K562 (cell line): ENCODE results near the gene SKAP2. TPM values are rescaled to one million over a fixed set of nuclear protein-coding genes. Genes with fewer than 3 reads are reported as not detected.

Source experiments
- ATAC-seq: fragments of 200-7000 bp; cut with Tn5 transposase; 3 replicates; pipeline ENCODE4 v1.9.1; 2020; ENCODE audit warnings: moderate library complexity
- BruUV-seq: library from RNA; stranded (reverse); fragments of 400-500 nt; replicated peaks from 2 replicates; lab custom pipeline; 2021; lab: Mats Ljungman, UMichigan
- CTCF ChIA-PET: fragments of 300-600 bp; formaldehyde crosslinking; extraction: SDS; loops from one replicate; lab custom pipeline; 2021; ENCODE audit warnings: low intra/inter-chr PET ratio; lab: Yijun Ruan, JAX
- POLR2A ChIA-PET: fragments of 300-600, 350-650 bp; sonication (Branson Sonifier 250); formaldehyde crosslinking; extraction: SDS; loops from one replicate; lab custom pipeline; 2021; ENCODE audit warnings: antibody characterized with exemption, inconsistent platforms; lab: Yijun Ruan, JAX
- DNase-seq, 4 experiments: peaks; one replicate each; pipeline versions ENCODE4 v3.0.0 to v3.0.0-alpha.2; 2011 to 2018; ENCODE audit warnings: low spot score in 3 of 4, mixed read lengths in 3 of 4; ENCODE audit errors: extremely low read depth in 1 of 4
- FAIRE-seq: peaks from 2 replicates; lab custom pipeline; 2011; peaks lifted over from hg19 to GRCh38; lab: Jason Lieb, UNC
- H2AFZ ChIP-seq: 2 replicates; pipeline ENCODE4 v1.6.0; 2011; ENCODE audit warnings: low read depth, low read length, control low read depth, inconsistent platforms
- H3K27ac ChIP-seq: fragments of 200-600 bp; 3 replicates; pipeline ENCODE4 v1.8.0; 2011; ENCODE audit warnings: low read depth, mild to moderate bottlenecking, control low read depth, inconsistent platforms, low read length, moderate library complexity, mixed read lengths; ENCODE audit errors: extremely low read depth
- H3K27me3 ChIP-seq, 2 experiments: fragments of 300-600 bp in 1 of 2; 2 replicates in 1 of 2; 3 replicates in 1 of 2; pipeline versions ENCODE4 v1.6.0 to v1.8.0; 2011; ENCODE audit warnings: inconsistent platforms in 2 of 2, low read length in 2 of 2, mild to moderate bottlenecking in 1 of 2, mixed read lengths in 1 of 2, moderate library complexity in 1 of 2; ENCODE audit not compliant: control insufficient read depth in 2 of 2, insufficient read depth in 2 of 2
- H3K36me3 ChIP-seq: fragments of 300-600 bp; 3 replicates; pipeline ENCODE4 v1.8.0; 2011; ENCODE audit warnings: mild to moderate bottlenecking, low read length, inconsistent platforms; ENCODE audit not compliant: control insufficient read depth, insufficient read depth
- H3K4me1 ChIP-seq, 2 experiments: fragments of 200-600 bp in 1 of 2; replicated peaks in 1 of 2; 2 replicates in 1 of 2; 3 replicates in 1 of 2; pipeline versions ENCODE4 v1.5.1 to v1.8.0; 2011; ENCODE audit warnings: inconsistent platforms in 2 of 2, low read length in 2 of 2, mild to moderate bottlenecking in 1 of 2, mixed read lengths in 1 of 2, moderate library complexity in 1 of 2; ENCODE audit not compliant: control insufficient read depth in 2 of 2, insufficient read depth in 2 of 2
- H3K4me2 ChIP-seq: 2 replicates; pipeline ENCODE4 v1.6.1; 2011; ENCODE audit warnings: low read length, control low read depth, inconsistent platforms, mixed read lengths; ENCODE audit not compliant: insufficient read depth
- H3K4me3 ChIP-seq: fragments of 200-600 bp; sonication (generic), shearing (Covaris generic); 2 replicates; pipeline ENCODE4 v1.5.1; 2016; ENCODE audit warnings: control low read depth, inconsistent platforms
- H3K79me2 ChIP-seq: fragments of 200-600 bp; 3 replicates; pipeline ENCODE4 v1.8.0; 2011; ENCODE audit warnings: low read length, inconsistent platforms; ENCODE audit not compliant: control insufficient read depth, insufficient read depth
- H3K9ac ChIP-seq, 2 experiments: 2 replicates each; pipeline versions ENCODE4 v1.6.0 to v1.6.1; 2011; ENCODE audit warnings: low read depth in 2 of 2, low read length in 2 of 2, control low read depth in 1 of 2, inconsistent platforms in 1 of 2, mild to moderate bottlenecking in 1 of 2, mixed read lengths in 1 of 2; ENCODE audit not compliant: insufficient read depth in 1 of 2
- H3K9me1 ChIP-seq: one replicate; pipeline ENCODE4 v1.6.0; 2011; ENCODE audit warnings: inconsistent platforms, mild to moderate bottlenecking, low read length, moderate library complexity; ENCODE audit not compliant: control insufficient read depth, insufficient read depth
- H3K9me3 ChIP-seq: replicated peaks from 2 replicates; pipeline ENCODE4 v1.5.1; 2011; ENCODE audit warnings: low read depth, low read length, inconsistent platforms; ENCODE audit not compliant: control insufficient read depth, insufficient read depth
- H4K20me1 ChIP-seq: replicated peaks from 2 replicates; pipeline ENCODE4 v1.6.1; 2011; ENCODE audit warnings: low read length, inconsistent platforms, mixed read lengths; ENCODE audit not compliant: control insufficient read depth, insufficient read depth
- CHCHD3 ChIP-seq: fragments of 250-450 bp; sonication (Bioruptor Pico); IDR thresholded peaks from 2 replicates; pipeline ENCODE4 v2.1.2; 2022; ENCODE audit warnings: mild to moderate bottlenecking
- CTCF ChIP-seq, 3 experiments: IDR thresholded peaks in 2 of 3; conservative IDR thresholded peaks in 1 of 3; 2 replicates each; pipeline ENCODE4 v1.5.1; 2011 to 2012; ENCODE audit warnings: low read length in 3 of 3, mild to moderate bottlenecking in 3 of 3, control low read depth in 2 of 3, improper control_type of control experiment in 1 of 3, inconsistent platforms in 1 of 3, low read depth in 1 of 3, mixed read lengths in 1 of 3, moderate library complexity in 1 of 3; ENCODE audit not compliant: insufficient read depth in 2 of 3
- DIDO1 ChIP-seq: fragments of 450-650 bp; IDR thresholded peaks from 2 replicates; pipeline ENCODE4 v1.6.1; 2016; ENCODE audit warnings: low read depth, missing biosample characterization, missing genetic modification characterization
- ELK1 ChIP-seq: sonication (generic); formaldehyde crosslinking; IDR thresholded peaks from 2 replicates; pipeline ENCODE4 v1.8.1; 2022; ENCODE audit warnings: missing genetic modification reagents
- MAFG ChIP-seq: fragments of 450-650 bp; conservative IDR thresholded peaks from 2 replicates; pipeline ENCODE4 v1.6.1; 2016; ENCODE audit warnings: missing genetic modification characterization, missing compliant biosample characterization
- MCM3 ChIP-seq: fragments of 450-650 bp; IDR thresholded peaks from 2 replicates; pipeline ENCODE4 v1.6.1; 2016
- MED1 ChIP-seq: sonication (generic); formaldehyde crosslinking; IDR thresholded peaks from 2 replicates; pipeline ENCODE4 v1.8.1; 2023; ENCODE audit warnings: missing genetic modification reagents, borderline replicate concordance
- NFATC3 ChIP-seq: fragments of 450-650 bp; IDR thresholded peaks from 2 replicates; pipeline ENCODE4 v1.6.1; 2017; ENCODE audit warnings: mild to moderate bottlenecking
- POLR3A ChIP-seq: IDR thresholded peaks from 2 replicates; pipeline ENCODE4 v1.6.1; 2011; ENCODE audit warnings: borderline replicate concordance, mild to moderate bottlenecking, moderate library complexity; ENCODE audit not compliant: insufficient read length, insufficient read depth; ENCODE audit errors: extremely low read depth
- PTBP1 ChIP-seq: fragments of 200-400 bp; formaldehyde crosslinking; IDR thresholded peaks from 2 replicates; pipeline ENCODE4 v1.6.1; 2017; ENCODE audit warnings: low read depth, low read length
- RAD21 ChIP-seq, 2 experiments: fragments of 250-450 bp in 1 of 2; fragments of 450-650 bp in 1 of 2; sonication (Bioruptor Pico) in 1 of 2; formaldehyde crosslinking in 1 of 2; IDR thresholded peaks in 1 of 2; conservative IDR thresholded peaks in 1 of 2; 2 replicates each; pipeline versions ENCODE4 v1.4.0 to v1.8.0; 2020 to 2022; ENCODE audit warnings: mild to moderate bottlenecking in 2 of 2, moderate library complexity in 1 of 2
- U2AF1 ChIP-seq: fragments of 200-400 bp; formaldehyde crosslinking; optimal IDR thresholded peaks from 2 replicates; pipeline ENCODE3; 2017; ENCODE audit warnings: mild to moderate bottlenecking, low read depth, low read length, moderate library complexity
- YBX1 ChIP-seq: fragments of 450-650 bp; IDR thresholded peaks from 2 replicates; pipeline ENCODE4 v1.7.1; 2016; ENCODE audit warnings: mild to moderate bottlenecking
- ZNF655 ChIP-seq: fragments of 250-450 bp; sonication (Bioruptor Pico); IDR thresholded peaks from 2 replicates; pipeline ENCODE4 v1.5.0; 2021
- ZNF785 ChIP-seq: fragments of 250-450 bp; sonication (Bioruptor Pico); IDR thresholded peaks from 2 replicates; pipeline ENCODE4 v1.4.0; 2020; ENCODE audit warnings: mild to moderate bottlenecking
- WGBS: fragments of 100-300 bp; shearing (Covaris generic); methylation state at CpG from one replicate; pipeline ENCODE4 v1.1.6; 2016; ENCODE audit warnings: low coverage, mixed read lengths; ENCODE audit not compliant: insufficient coverage; ENCODE audit errors: missing lambda C conversion rate; 5-methylcytosine and 5-hydroxymethylcytosine counted together
- in situ Hi-C: fragments of 300-500 bp; cut with MboI; formaldehyde crosslinking; loops from 4 replicates; pipeline ENCODE4 v1.15.0; 2018; ENCODE audit warnings: inconsistent platforms, mixed read lengths
- intact Hi-C: fragments of 100-400 bp; cut with micrococcal nuclease; formaldehyde crosslinking; loops from 2 replicates; pipeline ENCODE4 v1.14.2; 2022
- polyA plus RNA-seq, 8 experiments: library from polyadenylated mRNA; depleted of rRNA in 4 of 8; stranded (reverse) in 5 of 8; unstranded in 3 of 8; fragments of >200 nt; fragmentation: Nextera tagmentation in 2 of 8; fragmentation: Illumina TruSeq in 1 of 8; extraction: Ambion mirVana in 2 of 8; extraction: Trizol in 1 of 8; gene quantifications; 2 replicates each; pipeline versions ENCODE4 v1.2.1 to v1.2.3, GENCODE V29; 2011 to 2014; ENCODE audit warnings: inconsistent platforms in 1 of 8, missing spikeins in 1 of 8
- total RNA-seq, 7 experiments: library from RNA; depleted of rRNA in 6 of 7; stranded (reverse); fragments of >200 nt in 6 of 7; fragmentation: Illumina TruSeq in 2 of 7; extraction: Trizol in 2 of 7; gene quantifications; 2 replicates each; pipeline versions ENCODE4 v1.2.1 to v1.2.3, GENCODE V29; 2011 to 2021; ENCODE audit warnings: low replicate concordance in 1 of 7
- TF ChIP-seq, protein P1 (sequence below): IDR thresholded peaks from 2 replicates; pipeline ENCODE4 v1.6.1; 2011; ENCODE audit warnings: borderline replicate concordance, low read depth, mild to moderate bottlenecking, moderate library complexity, low read length; ENCODE audit not compliant: insufficient read depth, poor library complexity, severe bottlenecking

SKAP2 gene
- total and polyA plus RNA-seq, 9 of the 15 experiments (the other 6 are each of a cell fraction or from before 2014, with no cell fraction given) = 4.2 to 11.7 (median 8.3) TPM

DNA sequence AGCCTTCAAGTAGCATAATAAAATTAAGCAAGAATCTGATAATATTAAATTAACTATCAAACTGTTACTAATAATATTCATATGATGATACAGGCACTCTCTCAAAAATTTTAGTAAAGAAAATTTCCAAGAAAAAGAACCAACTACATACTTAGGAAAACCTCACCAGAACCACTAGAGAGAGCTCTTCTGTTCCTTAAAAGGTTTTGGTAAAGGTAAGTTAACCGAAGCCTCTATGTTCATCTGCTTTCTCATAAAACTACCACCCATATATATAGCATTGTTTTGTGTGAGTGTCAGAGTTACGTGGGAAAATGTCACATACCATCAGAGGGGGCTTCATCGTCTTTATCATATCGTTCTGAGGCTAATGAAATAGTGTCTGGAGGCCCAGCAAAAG lies 20.7 kb downstream of the SKAP2 start:
- in situ Hi-C loops = no loop called here
- H3K79me2 ChIP-seq = no peaks in the 10 kb centered on the region
- DNase-seq (peak in 1 of 4 experiments; percentile 8), FAIRE-seq (peak; percentile 65), ATAC-seq (no peak)
- H3K4me2 ChIP-seq = no peak overlapping the region
- H3K9me3 ChIP-seq = no peaks in the 10 kb centered on the region
- no peak overlapping the region for H3K4me3 ChIP-seq
- H3K9me1 ChIP-seq = no peaks in the 10 kb centered on the region
- 20% methylated on average over 4 of the region's 4 CpGs for WGBS
- POLR2A ChIA-PET = interaction anchor here (0.6 kb wide), 1 partner anchor 10 kb away, joined by 3 read pairs; no protein-coding TSS in a partner anchor
- H3K36me3 ChIP-seq = no peaks in the 10 kb centered on the region
- BruUV-seq = no TSS peak
- no peak overlapping the region for H2AFZ ChIP-seq
- TF ChIP-seq ZNF655 (CRISPR knock-in tag) = no peak
- TF ChIP-seq DIDO1 (tag) = no peak
- TF ChIP-seq, protein P1, sequence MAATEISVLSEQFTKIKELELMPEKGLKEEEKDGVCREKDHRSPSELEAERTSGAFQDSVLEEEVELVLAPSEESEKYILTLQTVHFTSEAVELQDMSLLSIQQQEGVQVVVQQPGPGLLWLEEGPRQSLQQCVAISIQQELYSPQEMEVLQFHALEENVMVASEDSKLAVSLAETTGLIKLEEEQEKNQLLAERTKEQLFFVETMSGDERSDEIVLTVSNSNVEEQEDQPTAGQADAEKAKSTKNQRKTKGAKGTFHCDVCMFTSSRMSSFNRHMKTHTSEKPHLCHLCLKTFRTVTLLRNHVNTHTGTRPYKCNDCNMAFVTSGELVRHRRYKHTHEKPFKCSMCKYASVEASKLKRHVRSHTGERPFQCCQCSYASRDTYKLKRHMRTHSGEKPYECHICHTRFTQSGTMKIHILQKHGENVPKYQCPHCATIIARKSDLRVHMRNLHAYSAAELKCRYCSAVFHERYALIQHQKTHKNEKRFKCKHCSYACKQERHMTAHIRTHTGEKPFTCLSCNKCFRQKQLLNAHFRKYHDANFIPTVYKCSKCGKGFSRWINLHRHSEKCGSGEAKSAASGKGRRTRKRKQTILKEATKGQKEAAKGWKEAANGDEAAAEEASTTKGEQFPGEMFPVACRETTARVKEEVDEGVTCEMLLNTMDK = no peak
- no peak for TF ChIP-seq CHCHD3 (CRISPR knock-in tag)
- TF ChIP-seq MAFG (tag) = no peak
- no peak for TF ChIP-seq YBX1
- no peak for TF ChIP-seq NFATC3
- TF ChIP-seq PTBP1 = no peak
- no peak for TF ChIP-seq POLR3A
- TF ChIP-seq MCM3 = no peak
- no peak for TF ChIP-seq ZNF785 (CRISPR knock-in tag)
- TF ChIP-seq CTCF (IDR thresholded peaks at IDR 0.05 in 2 of 3, conservative IDR thresholded peaks at IDR 0.05 in 1 of 3; ENCODE audit: insufficient read depth in 2 of 3, low read depth in 1 of 3, low read length in 3 of 3) = peak in 2 of 3 experiments; percentile 10 to 41; a peak in 3 of 6 replicates
- no peak for TF ChIP-seq MED1 (CRISPR knock-in tag)
- TF ChIP-seq RAD21 (CRISPR knock-in tag; conservative IDR thresholded peaks at IDR 0.05 in 1 of 2, IDR thresholded peaks at IDR 0.05 in 1 of 2) = peak in 1 of 2 experiments; percentile 35; a peak in 2 of 4 replicates
- TF ChIP-seq U2AF1 = no peak
- TF ChIP-seq ELK1 (CRISPR knock-in tag) = no peak
- intact Hi-C loops = no loop called here
- no peak overlapping the region for H3K9ac ChIP-seq
- no peaks in the 10 kb centered on the region for H3K27me3 ChIP-seq
- CTCF ChIA-PET = no interaction called here
- H3K27ac ChIP-seq = no peak overlapping the region
- no peaks in the 10 kb centered on the region for H4K20me1 ChIP-seq
- no peaks in the 10 kb centered on the region for H3K4me1 ChIP-seq
